ENCODE results near the gene MON1A. TPM values are rescaled to one million over a fixed set of nuclear protein-coding genes. Genes with fewer than 3 reads are reported as not detected.

MON1A gene
- total and polyA plus RNA-seq, 2 of the 8 experiments (the other 6 are each of a cell fraction or from before 2014, with no cell fraction given), result 10.3 to 14.1 TPM

DNA sequence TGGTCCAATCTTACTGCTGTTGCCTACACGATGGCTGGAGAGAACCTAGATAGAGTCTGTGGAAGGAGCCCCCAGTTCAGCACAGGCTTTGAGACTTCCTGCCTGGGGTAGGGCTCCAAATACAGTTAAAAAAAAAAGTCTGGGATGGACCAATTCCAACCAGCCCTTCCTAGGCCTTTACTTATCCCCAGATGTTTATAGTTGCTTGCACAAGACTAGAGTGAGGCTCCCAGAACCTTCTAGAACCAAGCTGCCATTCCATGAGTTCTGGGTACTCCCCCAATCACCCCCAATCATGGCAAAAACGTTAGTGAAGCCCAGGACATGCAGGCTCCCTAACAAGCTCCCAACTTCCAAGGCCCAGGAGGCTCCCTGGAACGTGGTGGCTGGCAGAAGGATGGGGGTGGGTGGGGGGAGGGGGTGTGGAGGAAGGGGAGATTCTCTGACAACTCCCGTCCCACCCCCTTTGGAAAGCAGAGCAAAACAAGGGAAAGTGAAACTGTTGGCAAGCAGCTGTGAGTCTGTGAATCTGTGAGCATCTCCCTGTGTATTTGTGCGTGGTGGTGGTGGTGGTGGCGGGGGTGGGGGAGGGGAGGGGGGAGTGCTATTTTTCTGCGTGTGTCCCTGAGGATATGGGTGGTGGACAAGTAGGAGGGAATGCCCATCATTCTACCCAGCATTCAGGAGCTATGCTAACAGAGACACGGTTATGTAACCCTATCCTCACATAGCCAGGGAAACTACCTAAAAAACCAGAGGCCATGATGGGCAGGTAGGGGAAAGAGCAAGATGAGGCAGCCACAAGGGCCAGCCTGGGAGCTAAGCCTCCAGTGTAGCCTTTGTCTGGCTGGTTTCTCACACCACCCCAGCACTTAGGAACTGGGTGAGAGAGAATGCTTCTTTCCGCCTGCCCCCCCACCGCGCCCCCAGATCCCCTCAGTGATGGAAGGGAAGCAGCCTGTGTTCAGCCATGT, 28.0 kb downstream of the MON1A start (continued):
- no peak for TF ChIP-seq CTBP2 (IDR thresholded peaks at IDR 0.05; ENCODE audit: borderline replicate concordance, insufficient read depth, insufficient read length, low read length)
- TF ChIP-seq KDM4A (IDR thresholded peaks at IDR 0.05; ENCODE audit: low read depth, low read length, severe bottlenecking), result no peak
- TF ChIP-seq YY1 (IDR thresholded peaks at IDR 0.05; ENCODE audit: low read depth, low read length), result no peak
